Left ventricle myocardium inferior (tissue), 1 donor: ENCODE data around the gene SIGLEC9. TPM values are rescaled to one million over a fixed set of nuclear protein-coding genes. Genes with fewer than 3 reads are reported as not detected.
A peak's percentile ranks its signal among the peaks of the same experiment; 100 is the strongest.
"Not testable (repeated sequence)": the region's sequence is repeated elsewhere in the genome, so short reads cannot be mapped to it uniquely, and the experiment has no call there.

Experiments
- DNase-seq: peaks from one replicate; pipeline ENCODE4 v3.0.0-alpha.2; 2020
- H3K27ac ChIP-seq: fragments of 200-600 bp; replicated peaks from 2 replicates; pipeline ENCODE4 v1.8.0; 2021
- H3K27me3 ChIP-seq: fragments of 200-600 bp; 2 replicates; pipeline ENCODE4 v1.8.0; 2021; ENCODE audit warnings: low read depth
- H3K36me3 ChIP-seq: fragments of 200-600 bp; 2 replicates; pipeline ENCODE4 v1.8.0; 2021
- H3K4me1 ChIP-seq: fragments of 200-600 bp; 2 replicates; pipeline ENCODE4 v1.8.0; 2021
- H3K4me3 ChIP-seq: fragments of 200-600 bp; 2 replicates; pipeline ENCODE4 v1.8.0; 2021; ENCODE audit warnings: mild to moderate bottlenecking, moderate library complexity
- H3K9me3 ChIP-seq: fragments of 200-600 bp; replicated peaks from 2 replicates; pipeline ENCODE4 v1.8.0; 2021
- intact Hi-C: fragments of 100-400 bp; cut with micrococcal nuclease; formaldehyde crosslinking; loops from one replicate; pipeline ENCODE4 v1.11.0; 2022
- total RNA-seq: library from RNA; stranded (reverse); fragmentation: NEBNext Ultra II Directional; extraction: Animal tissue kit (Norgen Biotek cat#: 25700); gene quantifications from one replicate; pipeline ENCODE4 v1.2.1, GENCODE V29; 2021
- TF ChIP-seq, protein P1 (sequence below): fragments of 200-600 bp; IDR thresholded peaks from 2 replicates; pipeline ENCODE4 v1.8.0; 2021; ENCODE audit warnings: antibody characterized with exemption, mild to moderate bottlenecking, borderline replicate concordance
- donor health status: DM: no; HTN: yes; CAD: no; lungs with severe emphysema.

Gene SIGLEC9
- total RNA-seq, 1 donor from 2014 or later: 1.7 TPM

- peaks cover 5% of the 10 kb centered on the region for H3K4me1 ChIP-seq
- no peak overlapping the region for H3K27ac ChIP-seq
- peaks cover 80% of the 10 kb centered on the region for H3K27me3 ChIP-seq
- intact Hi-C loops: no loop called here
- no peak overlapping the region for H3K4me3 ChIP-seq
- TF ChIP-seq, protein P1, sequence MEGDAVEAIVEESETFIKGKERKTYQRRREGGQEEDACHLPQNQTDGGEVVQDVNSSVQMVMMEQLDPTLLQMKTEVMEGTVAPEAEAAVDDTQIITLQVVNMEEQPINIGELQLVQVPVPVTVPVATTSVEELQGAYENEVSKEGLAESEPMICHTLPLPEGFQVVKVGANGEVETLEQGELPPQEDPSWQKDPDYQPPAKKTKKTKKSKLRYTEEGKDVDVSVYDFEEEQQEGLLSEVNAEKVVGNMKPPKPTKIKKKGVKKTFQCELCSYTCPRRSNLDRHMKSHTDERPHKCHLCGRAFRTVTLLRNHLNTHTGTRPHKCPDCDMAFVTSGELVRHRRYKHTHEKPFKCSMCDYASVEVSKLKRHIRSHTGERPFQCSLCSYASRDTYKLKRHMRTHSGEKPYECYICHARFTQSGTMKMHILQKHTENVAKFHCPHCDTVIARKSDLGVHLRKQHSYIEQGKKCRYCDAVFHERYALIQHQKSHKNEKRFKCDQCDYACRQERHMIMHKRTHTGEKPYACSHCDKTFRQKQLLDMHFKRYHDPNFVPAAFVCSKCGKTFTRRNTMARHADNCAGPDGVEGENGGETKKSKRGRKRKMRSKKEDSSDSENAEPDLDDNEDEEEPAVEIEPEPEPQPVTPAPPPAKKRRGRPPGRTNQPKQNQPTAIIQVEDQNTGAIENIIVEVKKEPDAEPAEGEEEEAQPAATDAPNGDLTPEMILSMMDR: no peak
- DNase-seq: no peak
- peaks cover 2% of the 10 kb centered on the region for H3K9me3 ChIP-seq
- no peaks in the 10 kb centered on the region for H3K36me3 ChIP-seq
Measured at GRCh38 chr19:51140441-51140840, 15.7 kb downstream of the SIGLEC9 start.

DNA sequence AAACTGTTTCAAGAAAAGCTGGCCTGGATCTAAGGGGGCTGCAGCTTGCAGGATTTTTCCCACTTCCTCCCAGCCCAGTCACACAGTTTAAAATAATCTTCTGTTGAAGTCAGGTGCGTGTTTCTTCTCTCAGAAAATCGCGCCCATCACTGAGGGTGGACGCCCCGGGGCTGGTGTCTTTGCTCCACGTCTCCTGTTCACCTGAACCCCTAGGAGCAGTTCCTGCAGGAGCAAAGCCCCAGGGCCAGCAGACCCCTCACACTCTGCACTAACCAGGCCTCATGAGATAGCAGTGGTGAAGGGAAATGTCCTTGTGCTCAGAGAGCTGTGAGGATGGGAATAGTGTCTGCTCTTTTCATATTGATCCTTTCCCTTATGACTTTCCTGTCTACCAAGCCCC lies 16.5 kb downstream of the SIGLEC9 start:
- no peaks in the 10 kb centered on the region for H3K9me3 ChIP-seq
- intact Hi-C loops: no loop called here
- H3K27ac ChIP-seq: no peak overlapping the region
- no peaks in the 10 kb centered on the region for H3K36me3 ChIP-seq
- H3K27me3 ChIP-seq: peaks cover 80% of the 10 kb centered on the region
- no peak for DNase-seq
- H3K4me1 ChIP-seq: peaks cover 5% of the 10 kb centered on the region
- TF ChIP-seq, protein P1: no peak
- no peak overlapping the region for H3K4me3 ChIP-seq

DNA sequence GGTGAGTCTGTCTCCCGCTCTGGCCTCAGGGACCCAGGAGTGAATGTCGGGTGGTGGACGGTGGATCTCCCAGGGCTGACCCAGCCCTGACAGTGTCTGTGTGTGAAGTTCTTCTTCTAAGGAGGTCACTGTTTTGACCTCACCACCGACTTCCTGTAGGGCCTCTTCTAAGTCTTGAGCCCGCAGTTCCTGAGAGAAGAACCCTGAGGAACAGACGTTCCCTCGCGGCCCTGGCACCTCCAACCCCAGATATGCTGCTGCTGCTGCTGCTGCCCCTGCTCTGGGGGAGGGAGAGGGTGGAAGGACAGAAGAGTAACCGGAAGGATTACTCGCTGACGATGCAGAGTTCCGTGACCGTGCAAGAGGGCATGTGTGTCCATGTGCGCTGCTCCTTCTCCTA lies 17.4 kb downstream of the SIGLEC9 start, which contains the start of gene SIGLEC7:
SIGLEC7 (plus strand) TSS at position 183 of the 400 bp plus-strand sequence; CDS start at position 252, 69 bp downstream.
- Histone ChIP-seq H3K27ac (peak within 1 kb of the TSS; percentile 63), H3K36me3 (no peaks in the 10 kb centered on the region), H3K4me1 (peaks cover 5% of the 10 kb centered on the region), H3K4me3 (no peak within 1 kb of the TSS), H3K27me3 (peaks cover 76% of the 10 kb centered on the region), H3K9me3 (no peaks in the 10 kb centered on the region)
- intact Hi-C loops: no loop called here
- DNase-seq: peak; percentile 46
- TF ChIP-seq, protein P1: no peak

DNA sequence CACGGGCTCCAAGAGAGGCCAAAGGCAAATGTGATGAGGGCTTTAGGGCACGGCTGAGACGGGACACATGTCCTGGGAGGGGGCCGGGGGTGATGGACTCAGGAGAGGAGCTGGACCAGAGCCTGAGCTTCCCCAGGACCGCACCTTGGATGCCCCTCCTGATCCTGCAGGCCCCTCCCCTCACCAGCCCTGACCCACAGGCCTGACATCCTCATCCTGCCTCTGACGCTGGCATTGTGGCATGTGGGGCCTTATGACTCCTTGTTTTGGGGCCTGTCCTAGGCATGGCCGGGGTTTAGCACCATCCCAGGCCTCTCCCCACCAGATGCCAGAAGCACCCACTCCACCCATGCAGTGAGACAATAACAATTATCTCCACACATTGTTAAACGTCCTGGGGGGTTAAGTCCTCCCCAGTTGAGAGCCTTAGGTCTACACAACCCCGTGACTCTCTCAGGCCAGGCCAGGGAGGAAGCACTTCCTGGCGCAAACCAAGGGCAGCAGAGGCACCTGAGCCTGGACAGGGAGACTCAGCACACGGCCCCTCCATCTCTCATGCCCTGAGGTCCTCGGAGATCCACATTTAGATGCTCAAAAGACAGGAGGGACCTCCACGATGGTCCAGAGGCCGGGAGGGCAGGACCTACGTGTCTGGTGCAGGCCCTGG lies 18.2 kb downstream of the SIGLEC9 start:
- H3K36me3 ChIP-seq, DNase-seq, H3K4me1 ChIP-seq, H3K4me3 ChIP-seq, H3K9me3 ChIP-seq, intact Hi-C loops: not testable (repeated sequence)
- H3K27ac ChIP-seq: peak overlapping the region; percentile 63
- peaks cover 68% of the 10 kb centered on the region for H3K27me3 ChIP-seq

DNA sequence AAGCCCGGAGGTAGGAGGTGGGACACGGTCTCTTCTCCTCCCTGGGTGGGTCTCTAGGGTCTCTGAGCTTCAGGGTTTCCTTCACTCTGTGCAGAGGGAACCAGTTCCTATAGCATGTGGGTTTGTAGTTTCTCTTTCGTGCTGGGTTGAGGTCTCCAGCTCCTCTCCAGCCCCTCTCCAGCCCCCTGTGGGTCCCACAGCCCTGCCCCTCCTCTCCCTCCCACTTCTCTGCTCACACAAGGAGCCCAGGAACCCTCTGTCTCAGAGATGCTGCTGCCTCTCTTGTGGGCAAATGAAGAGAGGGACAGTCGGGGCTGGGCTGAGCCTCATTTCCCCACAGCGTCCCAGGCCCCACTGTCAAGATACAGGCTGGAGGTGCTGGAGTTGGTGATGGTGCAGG lies 18.8 kb downstream of the SIGLEC9 start:
- intact Hi-C loops: no loop called here
- H3K4me1 ChIP-seq: no peaks in the 10 kb centered on the region
- no peak for DNase-seq
- H3K4me3 ChIP-seq: no peak overlapping the region
- TF ChIP-seq, protein P1: no peak
- H3K9me3 ChIP-seq: no peaks in the 10 kb centered on the region
- H3K27ac ChIP-seq: no peak overlapping the region
- no peaks in the 10 kb centered on the region for H3K36me3 ChIP-seq
- H3K27me3 ChIP-seq: peaks cover 62% of the 10 kb centered on the region

DNA sequence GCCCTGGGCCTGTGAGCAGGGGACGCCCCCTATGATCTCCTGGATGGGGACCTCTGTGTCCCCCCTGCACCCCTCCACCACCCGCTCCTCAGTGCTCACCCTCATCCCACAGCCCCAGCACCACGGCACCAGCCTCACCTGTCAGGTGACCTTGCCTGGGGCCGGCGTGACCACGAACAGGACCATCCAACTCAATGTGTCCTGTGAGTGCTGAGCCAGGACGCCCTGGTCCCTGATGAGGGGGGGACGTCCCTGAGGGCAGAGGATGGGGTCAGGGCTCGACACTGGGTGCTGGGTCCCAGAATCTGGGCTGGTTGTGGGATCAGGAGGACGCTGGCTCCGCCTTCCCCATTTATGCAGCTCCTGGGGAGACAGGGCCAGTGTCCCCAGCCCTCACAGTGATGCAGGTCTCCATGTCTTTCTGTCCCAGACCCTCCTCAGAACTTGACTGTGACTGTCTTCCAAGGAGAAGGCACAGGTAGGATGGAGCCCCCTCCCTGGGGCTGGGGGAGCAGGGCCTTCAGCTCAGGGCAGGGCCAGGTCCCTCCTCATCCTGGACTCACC lies 19.9 kb downstream of the SIGLEC9 start:
- TF ChIP-seq, protein P1: no peak
- Histone ChIP-seq H3K4me3 (no peak overlapping the region), H3K27me3 (peaks cover 51% of the 10 kb centered on the region), H3K9me3 (peaks cover 7% of the 10 kb centered on the region), H3K27ac (no peak overlapping the region), H3K36me3 (no peaks in the 10 kb centered on the region), H3K4me1 (no peaks in the 10 kb centered on the region)
- no peak for DNase-seq
- intact Hi-C loops: no loop called here
